HCT116 (cell line): Measurements from ENCODE around the gene STYK1. TPM values are rescaled to one million over a fixed set of nuclear protein-coding genes. Genes with fewer than 3 reads are reported as not detected.

Experiments used
- ATAC-seq: fragments of 200-7000 bp; cut with Tn5 transposase; 2 replicates; pipeline ENCODE4 v1.9.1; 2020; ENCODE audit warnings: mild to moderate bottlenecking, moderate library complexity
- BruUV-seq: library from RNA; stranded (reverse); fragments of 400-500 nt; replicated peaks from 2 replicates; lab custom pipeline; 2021; lab: Mats Ljungman, UMichigan
- CTCF ChIA-PET: fragments of 300-600 bp; sonication (Branson Sonifier 250); formaldehyde crosslinking; loops from one replicate; lab custom pipeline; 2021; ENCODE audit warnings: antibody characterized with exemption; lab: Charles Lee
- POLR2A ChIA-PET: fragments of 300-600, 350-600 bp; sonication (Branson Sonifier 250); formaldehyde crosslinking; loops from one replicate; lab custom pipeline; 2021; ENCODE audit warnings: antibody characterized with exemption; lab: Charles Lee
- RAD21 ChIA-PET, 2 experiments: fragments of 300-600 bp; sonication (Branson Sonifier 250); formaldehyde crosslinking; loops; one replicate each; lab custom pipeline; 2023; ENCODE audit warnings: low total read pairs in 2 of 2; ENCODE audit not compliant: uncharacterized antibody in 2 of 2, unreplicated experiment in 2 of 2, low non-redundant PET in 1 of 2; lab: Charles Lee
- DNase-seq: peaks from one replicate; pipeline ENCODE4 v3.0.0-alpha.2; 2010; ENCODE audit warnings: low read depth, low spot score
- H2AFZ ChIP-seq: fragments of 200-600 bp; shearing (Covaris generic), sonication (generic); 2 replicates; pipeline ENCODE4 v1.6.1; 2017; ENCODE audit warnings: low read depth, mixed run types, mixed read lengths, antibody characterized with exemption, low read length; ENCODE audit not compliant: poor library complexity, severe bottlenecking
- H3K27ac ChIP-seq: 2 replicates; pipeline ENCODE4 v1.5.1; 2012; ENCODE audit warnings: low read depth, low read length
- H3K27me3 ChIP-seq: fragments of 200-600 bp; sonication (generic); 2 replicates; pipeline ENCODE4 v1.6.1; 2016; ENCODE audit warnings: mixed run types, low read length, mixed read lengths; ENCODE audit not compliant: insufficient read depth
- H3K36me3 ChIP-seq, 2 experiments: fragments of 200-500 bp in 1 of 2; fragments of 200-600 bp in 1 of 2; sonication (Bioruptor generic) in 1 of 2; sonication (generic) in 1 of 2; 2 replicates each; pipeline versions ENCODE4 v1.5.1 to v1.6.1; 2014 to 2016; ENCODE audit warnings: low read length in 2 of 2, inconsistent platforms in 1 of 2, mixed read lengths in 1 of 2, mixed run types in 1 of 2; ENCODE audit not compliant: insufficient read depth in 2 of 2, control insufficient read depth in 1 of 2
- H3K4me1 ChIP-seq, 2 experiments: fragments of 200-600 bp in 1 of 2; sonication (generic) in 1 of 2; 2 replicates each; pipeline versions ENCODE4 v1.5.1 to v1.6.1; 2012 to 2017; ENCODE audit warnings: low read length in 2 of 2, inconsistent platforms in 1 of 2, mild to moderate bottlenecking in 1 of 2, mixed read lengths in 1 of 2, mixed run types in 1 of 2, moderate library complexity in 1 of 2; ENCODE audit not compliant: insufficient read depth in 2 of 2, control insufficient read depth in 1 of 2
- H3K4me2 ChIP-seq: fragments of 200-600 bp; sonication (generic); 2 replicates; pipeline ENCODE4 v1.6.1; 2017; ENCODE audit warnings: mixed run types, low read length, mixed read lengths
- H3K4me3 ChIP-seq, 2 experiments: fragments of 200-600 bp in 1 of 2; sonication (generic) in 1 of 2; replicated peaks in 1 of 2; 2 replicates each; pipeline ENCODE4 v1.5.1; 2011 to 2016; ENCODE audit warnings: low read length in 2 of 2, control low read depth in 1 of 2, low read depth in 1 of 2, mild to moderate bottlenecking in 1 of 2, mixed read lengths in 1 of 2, mixed run types in 1 of 2
- H3K79me2 ChIP-seq: fragments of 200-600 bp; sonication (generic); 2 replicates; pipeline ENCODE4 v1.6.1; 2017; ENCODE audit warnings: mild to moderate bottlenecking, mixed run types, low read length, moderate library complexity, mixed read lengths; ENCODE audit not compliant: insufficient read depth
- H3K9ac ChIP-seq: fragments of 200-600 bp; sonication (generic); 2 replicates; pipeline ENCODE4 v1.6.1; 2016; ENCODE audit warnings: low read length, mixed read lengths
- H3K9me2 ChIP-seq: fragments of 200-600 bp; sonication (generic), shearing (Covaris generic); 2 replicates; pipeline ENCODE4 v1.6.1; 2017; ENCODE audit warnings: mixed run types, mild to moderate bottlenecking, moderate library complexity; ENCODE audit not compliant: insufficient read depth
- H3K9me3 ChIP-seq, 2 experiments: fragments of 200-500 bp in 1 of 2; fragments of 200-600 bp in 1 of 2; sonication (Bioruptor generic) in 1 of 2; sonication (generic) in 1 of 2; 2 replicates each; pipeline ENCODE4 v1.6.1; 2014 to 2017; ENCODE audit warnings: low read length in 2 of 2, mixed read lengths in 2 of 2, inconsistent platforms in 1 of 2, low read depth in 1 of 2, mild to moderate bottlenecking in 1 of 2, mixed run types in 1 of 2, moderate library complexity in 1 of 2; ENCODE audit not compliant: control insufficient read depth in 1 of 2, insufficient read depth in 1 of 2
- H4K20me1 ChIP-seq: fragments of 200-600 bp; sonication (generic), shearing (Covaris generic); 2 replicates; pipeline ENCODE4 v1.6.1; 2017; ENCODE audit warnings: mixed run types, mild to moderate bottlenecking, moderate library complexity; ENCODE audit not compliant: insufficient read depth
- EGR1 ChIP-seq: IDR thresholded peaks from 2 replicates; pipeline ENCODE4 v1.6.1; 2012; ENCODE audit warnings: low read depth
- FOSL1 ChIP-seq: IDR thresholded peaks from 2 replicates; pipeline ENCODE4 v1.6.1; 2012; ENCODE audit warnings: low read depth
- JUND ChIP-seq: IDR thresholded peaks from 2 replicates; pipeline ENCODE4 v1.6.1; 2012
- POLR2A ChIP-seq: IDR thresholded peaks from 2 replicates; pipeline ENCODE4 v1.7.0; 2011; ENCODE audit warnings: borderline replicate concordance; ENCODE audit not compliant: insufficient read depth, insufficient read length; ENCODE audit errors: extremely low read depth
- RAD21 ChIP-seq: IDR thresholded peaks from 2 replicates; pipeline ENCODE4 v1.6.1; 2012; ENCODE audit warnings: low read depth, mild to moderate bottlenecking
- ZFX ChIP-seq: fragments of 450-650 bp; IDR thresholded peaks from 2 replicates; pipeline ENCODE4 v1.6.1; 2017
- intact Hi-C: fragments of 100-400 bp; cut with micrococcal nuclease; formaldehyde crosslinking; loops from 2 replicates; pipeline ENCODE4 v1.10.0; 2022
- total RNA-seq: library from RNA; stranded (reverse); gene quantifications from one replicate; pipeline ENCODE4 v1.2.1, GENCODE V29; 2021; ENCODE audit not compliant: unreplicated experiment
- TF ChIP-seq, protein P1 (sequence below): IDR thresholded peaks from 2 replicates; pipeline ENCODE4 v1.6.1; 2012; ENCODE audit warnings: low read depth
- TF ChIP-seq, protein P2 (sequence below): IDR thresholded peaks from 2 replicates; pipeline ENCODE4 v1.6.1; 2011; ENCODE audit warnings: mild to moderate bottlenecking, low read length, moderate library complexity; ENCODE audit not compliant: insufficient replicate concordance; ENCODE audit errors: extremely low read depth
- TF ChIP-seq, protein P3 (sequence below): IDR thresholded peaks from 2 replicates; pipeline ENCODE4 v1.6.1; 2012

Gene STYK1
- total RNA-seq, 1 experiment from 2014 or later = 4.4 TPM

DNA sequence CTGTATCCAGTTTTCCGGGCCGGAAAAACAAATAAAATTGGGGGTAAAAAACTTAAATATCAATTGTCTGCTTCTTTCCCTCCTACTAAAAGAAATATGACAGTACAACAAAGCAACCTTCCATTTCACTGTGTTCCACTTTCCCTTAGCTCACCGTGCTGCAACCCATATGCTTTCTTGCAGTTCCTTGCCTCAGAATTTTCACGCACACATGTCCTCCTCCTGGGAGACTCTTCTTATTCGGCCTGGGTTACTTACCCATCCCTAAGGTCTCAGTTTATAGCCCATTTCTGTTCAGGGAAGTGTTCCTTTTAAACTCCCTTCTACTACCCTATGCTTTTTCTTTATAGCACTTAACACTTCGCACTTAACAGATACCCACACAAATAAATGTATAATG lies 56.0 kb downstream of the STYK1 start:
- Histone ChIP-seq H3K79me2 (peaks cover 5% of the 10 kb centered on the region), H3K4me3 (no peak overlapping the region), H3K9me3 (no peaks in the 10 kb centered on the region), H3K36me3 (peaks cover 0 to 2% of the 10 kb centered on the region in 2 experiments; a peak in 1 of 4 replicates), H3K9me2 (no peaks in the 10 kb centered on the region), H3K27ac (no peak overlapping the region), H3K4me1 (peaks cover 0 to 17% of the 10 kb centered on the region in 2 experiments; a peak in 2 of 4 replicates), H3K9ac (no peak overlapping the region), H3K27me3 (no peaks in the 10 kb centered on the region), H4K20me1 (no peaks in the 10 kb centered on the region), H2AFZ (no peak overlapping the region), H3K4me2 (peak overlapping the region; percentile 40)
- ATAC-seq (no peak), DNase-seq (no peak)
- POLR2A ChIA-PET = no interaction called here
- intact Hi-C loops = no loop called here
- RAD21 ChIA-PET = no interaction called here
- BruUV-seq = no TSS peak
- TF ChIP-seq, protein P1, sequence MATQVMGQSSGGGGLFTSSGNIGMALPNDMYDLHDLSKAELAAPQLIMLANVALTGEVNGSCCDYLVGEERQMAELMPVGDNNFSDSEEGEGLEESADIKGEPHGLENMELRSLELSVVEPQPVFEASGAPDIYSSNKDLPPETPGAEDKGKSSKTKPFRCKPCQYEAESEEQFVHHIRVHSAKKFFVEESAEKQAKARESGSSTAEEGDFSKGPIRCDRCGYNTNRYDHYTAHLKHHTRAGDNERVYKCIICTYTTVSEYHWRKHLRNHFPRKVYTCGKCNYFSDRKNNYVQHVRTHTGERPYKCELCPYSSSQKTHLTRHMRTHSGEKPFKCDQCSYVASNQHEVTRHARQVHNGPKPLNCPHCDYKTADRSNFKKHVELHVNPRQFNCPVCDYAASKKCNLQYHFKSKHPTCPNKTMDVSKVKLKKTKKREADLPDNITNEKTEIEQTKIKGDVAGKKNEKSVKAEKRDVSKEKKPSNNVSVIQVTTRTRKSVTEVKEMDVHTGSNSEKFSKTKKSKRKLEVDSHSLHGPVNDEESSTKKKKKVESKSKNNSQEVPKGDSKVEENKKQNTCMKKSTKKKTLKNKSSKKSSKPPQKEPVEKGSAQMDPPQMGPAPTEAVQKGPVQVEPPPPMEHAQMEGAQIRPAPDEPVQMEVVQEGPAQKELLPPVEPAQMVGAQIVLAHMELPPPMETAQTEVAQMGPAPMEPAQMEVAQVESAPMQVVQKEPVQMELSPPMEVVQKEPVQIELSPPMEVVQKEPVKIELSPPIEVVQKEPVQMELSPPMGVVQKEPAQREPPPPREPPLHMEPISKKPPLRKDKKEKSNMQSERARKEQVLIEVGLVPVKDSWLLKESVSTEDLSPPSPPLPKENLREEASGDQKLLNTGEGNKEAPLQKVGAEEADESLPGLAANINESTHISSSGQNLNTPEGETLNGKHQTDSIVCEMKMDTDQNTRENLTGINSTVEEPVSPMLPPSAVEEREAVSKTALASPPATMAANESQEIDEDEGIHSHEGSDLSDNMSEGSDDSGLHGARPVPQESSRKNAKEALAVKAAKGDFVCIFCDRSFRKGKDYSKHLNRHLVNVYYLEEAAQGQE = no peak
- TF ChIP-seq JUND = no peak
- TF ChIP-seq FOSL1 = no peak
- TF ChIP-seq, protein P2, sequence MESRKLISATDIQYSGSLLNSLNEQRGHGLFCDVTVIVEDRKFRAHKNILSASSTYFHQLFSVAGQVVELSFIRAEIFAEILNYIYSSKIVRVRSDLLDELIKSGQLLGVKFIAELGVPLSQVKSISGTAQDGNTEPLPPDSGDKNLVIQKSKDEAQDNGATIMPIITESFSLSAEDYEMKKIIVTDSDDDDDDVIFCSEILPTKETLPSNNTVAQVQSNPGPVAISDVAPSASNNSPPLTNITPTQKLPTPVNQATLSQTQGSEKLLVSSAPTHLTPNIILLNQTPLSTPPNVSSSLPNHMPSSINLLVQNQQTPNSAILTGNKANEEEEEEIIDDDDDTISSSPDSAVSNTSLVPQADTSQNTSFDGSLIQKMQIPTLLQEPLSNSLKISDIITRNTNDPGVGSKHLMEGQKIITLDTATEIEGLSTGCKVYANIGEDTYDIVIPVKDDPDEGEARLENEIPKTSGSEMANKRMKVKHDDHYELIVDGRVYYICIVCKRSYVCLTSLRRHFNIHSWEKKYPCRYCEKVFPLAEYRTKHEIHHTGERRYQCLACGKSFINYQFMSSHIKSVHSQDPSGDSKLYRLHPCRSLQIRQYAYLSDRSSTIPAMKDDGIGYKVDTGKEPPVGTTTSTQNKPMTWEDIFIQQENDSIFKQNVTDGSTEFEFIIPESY = no peak
- TF ChIP-seq ZFX = no peak
- TF ChIP-seq RAD21 = no peak
- TF ChIP-seq EGR1 = no peak
- TF ChIP-seq POLR2A = no peak
- TF ChIP-seq, protein P3, sequence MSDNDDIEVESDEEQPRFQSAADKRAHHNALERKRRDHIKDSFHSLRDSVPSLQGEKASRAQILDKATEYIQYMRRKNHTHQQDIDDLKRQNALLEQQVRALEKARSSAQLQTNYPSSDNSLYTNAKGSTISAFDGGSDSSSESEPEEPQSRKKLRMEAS = no peak
- CTCF ChIA-PET = interaction anchor here (1.0 kb wide), 1 partner anchor 10 kb away, joined by 3 read pairs; no protein-coding TSS in a partner anchor
